Mucosa of stomach (tissue), 1 donor: Measurements from ENCODE around the gene ADAM10.

ENCODE experiments used
- H3K27me3 ChIP-seq: one replicate; pipeline ENCODE4 v1.7.0; 2013; ENCODE audit warnings: mild to moderate bottlenecking, low read length; ENCODE audit not compliant: control insufficient read depth, insufficient read depth
- H3K36me3 ChIP-seq: one replicate; pipeline ENCODE4 v1.7.0; 2013; ENCODE audit warnings: low read length; ENCODE audit not compliant: control insufficient read depth, insufficient read depth
- H3K4me1 ChIP-seq: one replicate; pipeline ENCODE4 v1.7.0; 2013; ENCODE audit warnings: mild to moderate bottlenecking, low read length; ENCODE audit not compliant: control insufficient read depth, insufficient read depth
- H3K4me3 ChIP-seq: one replicate; pipeline ENCODE4 v1.7.0; 2013; ENCODE audit warnings: low read length
- H3K9ac ChIP-seq: one replicate; pipeline ENCODE4 v1.7.0; 2013; ENCODE audit warnings: mild to moderate bottlenecking, low read length, moderate library complexity
- H3K9me3 ChIP-seq: one replicate; pipeline ENCODE4 v1.7.0; 2013; ENCODE audit warnings: mild to moderate bottlenecking, low read length, moderate library complexity; ENCODE audit not compliant: control insufficient read depth
- donor health status: Pancreatic carcinoma.

Gene ADAM10

DNA sequence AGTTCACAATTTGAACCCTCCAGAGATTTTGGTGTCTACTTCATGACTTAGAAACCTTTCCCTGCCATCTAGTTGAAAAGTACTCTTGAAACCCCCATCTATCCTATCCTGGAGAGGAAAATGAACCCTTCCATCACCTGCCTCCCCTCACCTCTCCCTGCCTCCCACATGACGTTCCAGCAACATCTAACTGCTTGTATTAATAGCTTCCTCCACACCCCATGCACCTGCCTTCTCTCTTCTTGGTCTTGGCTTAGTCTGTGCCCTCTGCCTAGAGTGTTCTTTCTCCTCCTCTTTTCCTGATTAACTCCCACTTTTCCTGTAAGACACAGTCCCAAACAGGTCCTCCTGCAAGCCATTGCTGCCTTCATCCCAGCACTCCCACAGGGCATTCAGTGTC, 210.0 kb downstream of the ADAM10 start:
- no peaks in the 10 kb centered on the region for H3K4me1 ChIP-seq
- no peaks in the 10 kb centered on the region for H3K9me3 ChIP-seq
- no peak overlapping the region for H3K4me3 ChIP-seq
- no peak overlapping the region for H3K9ac ChIP-seq
- H3K27me3 ChIP-seq = no peaks in the 10 kb centered on the region
- no peaks in the 10 kb centered on the region for H3K36me3 ChIP-seq

DNA sequence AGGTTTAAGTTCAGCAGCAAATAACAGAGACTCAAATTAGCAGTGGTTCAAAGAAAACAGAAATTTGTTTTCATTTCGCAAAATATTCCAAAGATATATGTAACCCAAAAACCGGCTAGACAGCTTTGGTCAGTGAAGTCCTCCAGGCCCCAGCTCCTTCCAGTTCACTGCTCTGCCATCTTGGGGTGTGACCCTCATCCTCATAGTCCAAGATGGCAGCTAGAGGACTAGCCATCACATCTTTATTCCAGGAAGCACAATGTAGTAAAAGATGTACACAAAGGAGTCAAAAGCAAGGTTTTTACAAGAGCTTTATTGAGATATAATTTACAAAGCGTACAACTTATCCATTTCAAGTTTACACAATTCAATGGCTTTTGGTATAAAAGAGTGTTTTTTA, 210.6 kb downstream of the ADAM10 start:
- Histone ChIP-seq H3K36me3 (no peaks in the 10 kb centered on the region), H3K27me3 (no peaks in the 10 kb centered on the region), H3K9me3 (no peaks in the 10 kb centered on the region), H3K4me3 (no peak overlapping the region), H3K4me1 (no peaks in the 10 kb centered on the region), H3K9ac (no peak overlapping the region)
